H1 (cell line): Measurements from ENCODE around the gene ECD. TPM values are rescaled to one million over a fixed set of nuclear protein-coding genes. Genes with fewer than 3 reads are reported as not detected.

Source experiments
- CTCF ChIA-PET: fragments of 300-600 bp; sonication (Branson Sonifier 250); formaldehyde crosslinking; loops from one replicate; lab custom pipeline; 2021; ENCODE audit not compliant: partially characterized antibody; lab: Charles Lee
- POLR2A ChIA-PET: fragments of 300-600 bp; sonication (Branson Sonifier 250); formaldehyde crosslinking; loops from one replicate; lab custom pipeline; 2021; ENCODE audit warnings: inconsistent platforms; ENCODE audit not compliant: partially characterized antibody; lab: Charles Lee
- DNase-seq, 2 experiments: peaks; one replicate each; pipeline versions ENCODE4 v3.0.0 to v3.0.0-alpha.2; 2010 to 2022; ENCODE audit warnings: low spot score in 2 of 2, low read depth in 1 of 2, mixed read lengths in 1 of 2
- FAIRE-seq: peaks from 2 replicates; lab custom pipeline; 2011; peaks lifted over from hg19 to GRCh38; lab: Jason Lieb, UNC
- H2AFZ ChIP-seq: 2 replicates; pipeline ENCODE4 v1.8.1; 2012; ENCODE audit warnings: low read length, inconsistent platforms
- H2AK5ac ChIP-seq: 2 replicates; pipeline ENCODE4 v1.6.1; 2013; ENCODE audit warnings: low read depth, low read length
- H2BK120ac ChIP-seq: replicated peaks from 2 replicates; pipeline ENCODE3; 2013; ENCODE audit warnings: low read depth, low read length, inconsistent platforms
- H2BK12ac ChIP-seq: 2 replicates; pipeline ENCODE4 v1.6.1; 2013; ENCODE audit warnings: low read depth, low read length
- H2BK15ac ChIP-seq: 2 replicates; pipeline ENCODE4 v1.6.1; 2013; ENCODE audit warnings: low read length
- H2BK20ac ChIP-seq: 2 replicates; pipeline ENCODE4 v1.6.1; 2013; ENCODE audit warnings: low read length
- H2BK5ac ChIP-seq: 2 replicates; pipeline ENCODE4 v1.6.1; 2013; ENCODE audit warnings: low read depth, low read length
- H3K14ac ChIP-seq: 2 replicates; pipeline ENCODE4 v1.6.1; 2013; ENCODE audit warnings: inconsistent platforms; ENCODE audit not compliant: insufficient read length
- H3K18ac ChIP-seq: 2 replicates; pipeline ENCODE4 v1.6.1; 2013; ENCODE audit warnings: low read length; ENCODE audit errors: extremely low read depth
- H3K23ac ChIP-seq: 2 replicates; pipeline ENCODE4 v1.6.1; 2013; ENCODE audit warnings: inconsistent platforms; ENCODE audit not compliant: insufficient read length
- H3K23me2 ChIP-seq: 2 replicates; pipeline ENCODE4 v1.6.1; 2013; ENCODE audit warnings: low read depth, low read length
- H3K27ac ChIP-seq: 2 replicates; pipeline ENCODE4 v1.6.1; 2011; ENCODE audit warnings: low read depth, low read length, inconsistent platforms
- H3K27me3 ChIP-seq, 4 experiments: replicated peaks in 1 of 4; 1 replicate in 1 of 4; 2 replicates in 3 of 4; pipeline versions ENCODE4 v1.6.1 to v1.8.1; 2011 to 2013; ENCODE audit warnings: low read length in 3 of 4, mild to moderate bottlenecking in 3 of 4, inconsistent platforms in 2 of 4, mixed read lengths in 2 of 4, moderate library complexity in 1 of 4; ENCODE audit not compliant: control insufficient read depth in 3 of 4, insufficient read depth in 3 of 4; ENCODE audit errors: extremely low read depth in 1 of 4
- H3K36me3 ChIP-seq, 4 experiments: 2 replicates each; pipeline versions ENCODE4 v1.6.1 to v1.8.1; 2011 to 2013; ENCODE audit warnings: mild to moderate bottlenecking in 4 of 4, low read length in 3 of 4, moderate library complexity in 2 of 4, control low read depth in 1 of 4, inconsistent platforms in 1 of 4; ENCODE audit not compliant: insufficient read depth in 4 of 4, control insufficient read depth in 2 of 4
- H3K4ac ChIP-seq: replicated peaks from 2 replicates; pipeline ENCODE3; 2013; ENCODE audit warnings: low read length, low read depth, mixed read lengths, inconsistent platforms; ENCODE audit not compliant: insufficient read length
- H3K4me1 ChIP-seq, 4 experiments: replicated peaks in 1 of 4; 1 replicate in 1 of 4; 2 replicates in 3 of 4; pipeline versions ENCODE4 v1.6.1 to v1.8.1; 2011 to 2013; ENCODE audit warnings: low read length in 3 of 4, inconsistent platforms in 2 of 4, mixed read lengths in 1 of 4; ENCODE audit not compliant: insufficient read depth in 4 of 4, control insufficient read depth in 3 of 4
- H3K4me2 ChIP-seq, 2 experiments: 2 replicates each; pipeline versions ENCODE4 v1.6.1 to v1.8.1; 2011 to 2013; ENCODE audit warnings: low read depth in 2 of 2, low read length in 2 of 2, control low read depth in 1 of 2, inconsistent platforms in 1 of 2, mild to moderate bottlenecking in 1 of 2; ENCODE audit not compliant: insufficient read depth in 1 of 2
- H3K4me3 ChIP-seq, 4 experiments: fragments of 200-600, 300-600 bp in 1 of 4; sonication (generic), shearing (Covaris generic), sonication (Bioruptor Twin) in 1 of 4; 2 replicates each; pipeline versions ENCODE4 v1.5.1 to v1.8.1; 2011 to 2016; ENCODE audit warnings: low read length in 4 of 4, low read depth in 3 of 4, control low read depth in 2 of 4, inconsistent platforms in 2 of 4, mild to moderate bottlenecking in 2 of 4, mixed read lengths in 1 of 4, moderate library complexity in 1 of 4; ENCODE audit not compliant: insufficient read depth in 2 of 4; ENCODE audit errors: extremely low read depth in 1 of 4
- H3K56ac ChIP-seq: replicated peaks from 2 replicates; pipeline ENCODE3; 2013; ENCODE audit warnings: low read depth, mild to moderate bottlenecking, mixed read lengths, low read length, inconsistent platforms; ENCODE audit not compliant: insufficient read length
- H3K79me1 ChIP-seq: 2 replicates; pipeline ENCODE4 v1.6.1; 2013; ENCODE audit warnings: low read depth, low read length, control low read depth
- H3K79me2 ChIP-seq, 2 experiments: 2 replicates each; pipeline versions ENCODE4 v1.6.1 to v1.8.1; 2012 to 2013; ENCODE audit warnings: low read length in 2 of 2, mild to moderate bottlenecking in 2 of 2, inconsistent platforms in 1 of 2; ENCODE audit not compliant: insufficient read depth in 2 of 2, control insufficient read depth in 1 of 2
- H3K9ac ChIP-seq, 4 experiments: replicated peaks in 1 of 4; 1 replicate in 1 of 4; 2 replicates in 3 of 4; pipeline versions ENCODE4 v1.6.1 to v1.8.1; 2011 to 2013; ENCODE audit warnings: low read depth in 3 of 4, low read length in 3 of 4, control low read depth in 2 of 4, mild to moderate bottlenecking in 2 of 4, moderate library complexity in 2 of 4, inconsistent platforms in 1 of 4; ENCODE audit errors: extremely low read depth in 1 of 4
- H3K9me3 ChIP-seq, 2 experiments: 2 replicates each; pipeline versions ENCODE4 v1.6.1 to v1.8.1; 2012 to 2013; ENCODE audit warnings: mild to moderate bottlenecking in 2 of 2, moderate library complexity in 2 of 2, control low read depth in 1 of 2, inconsistent platforms in 1 of 2, low read depth in 1 of 2, low read length in 1 of 2, mixed read lengths in 1 of 2; ENCODE audit not compliant: insufficient read depth in 2 of 2
- H4K20me1 ChIP-seq, 2 experiments: replicated peaks in 1 of 2; 2 replicates each; pipeline versions ENCODE3 to v1.8.1; 2011 to 2013; ENCODE audit warnings: inconsistent platforms in 2 of 2, low read length in 2 of 2, mild to moderate bottlenecking in 1 of 2; ENCODE audit not compliant: insufficient read depth in 2 of 2, control insufficient read depth in 1 of 2
- H4K5ac ChIP-seq: 2 replicates; pipeline ENCODE4 v1.6.1; 2013; ENCODE audit warnings: low read length, low read depth, mixed read lengths, inconsistent platforms; ENCODE audit not compliant: insufficient read length
- H4K8ac ChIP-seq: 2 replicates; pipeline ENCODE4 v1.8.0; 2013; ENCODE audit warnings: mild to moderate bottlenecking, moderate library complexity, low read length, inconsistent platforms; ENCODE audit not compliant: insufficient read depth; ENCODE audit errors: extremely low read depth
- H4K91ac ChIP-seq: replicated peaks from 2 replicates; pipeline ENCODE3; 2013; ENCODE audit warnings: low read length, mixed read lengths, inconsistent platforms; ENCODE audit not compliant: insufficient read length
- WGBS, 2 experiments: shearing (Covaris generic) in 1 of 2; methylation state at CpG; one replicate each; pipeline versions ENCODE4 v1.1.6 to v1.1.7; 2013 to 2015; ENCODE audit warnings: low lambda C conversion rate in 2 of 2, mixed read lengths in 2 of 2, inconsistent platforms in 1 of 2, low coverage in 1 of 2, missing lambda C conversion rate in 1 of 2; ENCODE audit not compliant: insufficient replicate concordance in 2 of 2, insufficient coverage in 1 of 2, insufficient read length in 1 of 2; ENCODE audit errors: extremely low coverage in 1 of 2, missing lambda C conversion rate in 1 of 2; 5-methylcytosine and 5-hydroxymethylcytosine counted together
- polyA plus RNA-seq, 7 experiments: library from polyadenylated mRNA; depleted of rRNA in 3 of 7; stranded (reverse) in 5 of 7; unstranded in 2 of 7; fragments of >200 nt in 5 of 7; fragments of 200-250 nt in 2 of 7; gene quantifications; 1 replicate in 5 of 7; 2 replicates in 1 of 7; 4 replicates in 1 of 7; pipeline versions ENCODE4 v1.2.1 to v1.2.3, GENCODE V29; 2011 to 2013; ENCODE audit warnings: missing spikeins in 2 of 7, mixed read lengths in 2 of 7
- total RNA-seq: library from RNA; stranded (reverse); fragmentation: NEBNext Ultra II Directional; extraction: Animal tissue kit (Norgen Biotek cat#: 25700); gene quantifications from 2 replicates; pipeline ENCODE4 v1.2.1, GENCODE V29; 2021
- TF ChIP-seq, protein P1 (sequence below): IDR thresholded peaks from 2 replicates; pipeline ENCODE4 v1.6.1; 2012; ENCODE audit warnings: low read length, inconsistent platforms

ECD gene
- total and polyA plus RNA-seq, 2 of the 8 experiments (the other 6 are each of a cell fraction or from before 2014, with no cell fraction given) = 27.1 to 38.0 TPM

DNA sequence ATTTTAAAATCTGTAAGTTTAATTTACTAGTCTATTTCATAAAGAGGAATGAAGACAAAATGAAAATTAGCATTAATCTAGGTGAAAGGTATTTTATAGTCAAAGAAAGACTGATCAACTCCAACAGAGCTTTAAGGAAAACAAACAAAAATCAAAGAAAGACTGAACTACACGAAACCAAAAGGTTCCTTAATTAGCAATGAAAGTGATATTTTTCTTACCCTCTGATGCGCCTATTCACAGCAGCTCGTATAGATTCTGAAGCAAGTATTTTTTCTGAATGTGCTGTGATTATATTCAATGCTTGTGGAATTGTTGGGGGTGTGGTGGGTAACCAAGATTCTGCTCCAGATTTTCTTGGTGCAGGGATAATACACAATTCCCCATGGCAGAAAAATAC lies 11.8 kb downstream of the ECD start:
- no peak overlapping the region for H3K4me3 ChIP-seq
- H3K23me2 ChIP-seq = no peaks in the 10 kb centered on the region
- no peak overlapping the region for H3K14ac ChIP-seq
- no peak overlapping the region for H2BK20ac ChIP-seq
- H3K9ac ChIP-seq = no peak overlapping the region
- H3K4me1 ChIP-seq = no peaks in the 10 kb centered on the region
- no peak overlapping the region for H3K27ac ChIP-seq
- no peaks in the 10 kb centered on the region for H3K27me3 ChIP-seq
- ChIA-PET POLR2A (interaction anchor here (1.0 kb wide), 1 partner anchor 13 kb away, joined by 3 read pairs; no protein-coding TSS in a partner anchor), CTCF (interaction anchor here (0.6 to 0.8 kb wide), 2 partner anchors 12 to 17 kb away, joined by 3 read pairs; partner anchors contain the start of genes ECD and FAM149B1)
- peaks cover 0 to 2% of the 10 kb centered on the region in 2 experiments for H4K20me1 ChIP-seq
- H4K5ac ChIP-seq = no peak overlapping the region
- no peak overlapping the region for H2AFZ ChIP-seq
- no peaks in the 10 kb centered on the region; the same call in 1 of the 2 replicates for H3K79me1 ChIP-seq
- no peak overlapping the region for H2AK5ac ChIP-seq
- peaks cover 0 to 9% of the 10 kb centered on the region in 2 experiments; a peak in 2 of 4 replicates for H3K79me2 ChIP-seq
- no peak overlapping the region for H3K23ac ChIP-seq
- H3K56ac ChIP-seq = no peak overlapping the region
- no peaks in the 10 kb centered on the region for H3K9me3 ChIP-seq
- no peak overlapping the region for H3K4me2 ChIP-seq
- peaks cover 3 to 37% (median 22%) of the 10 kb centered on the region in 4 experiments; a peak in 7 of 8 replicates for H3K36me3 ChIP-seq
- no peak for FAIRE-seq
- H4K91ac ChIP-seq = no peak overlapping the region
- no peak overlapping the region for H2BK15ac ChIP-seq
- no peak overlapping the region for H3K18ac ChIP-seq
- no peak overlapping the region for H2BK12ac ChIP-seq
- 98% methylated on average over 3 of the region's 3 CpGs; no CpG with 5 or more reads in 1 of the 2 experiments for WGBS, 2 experiments
- no peak for DNase-seq
- H3K4ac ChIP-seq = no peak overlapping the region
- no peak overlapping the region for H2BK5ac ChIP-seq
- H4K8ac ChIP-seq = no peak overlapping the region
- H2BK120ac ChIP-seq = no peak overlapping the region
- TF ChIP-seq, protein P1, sequence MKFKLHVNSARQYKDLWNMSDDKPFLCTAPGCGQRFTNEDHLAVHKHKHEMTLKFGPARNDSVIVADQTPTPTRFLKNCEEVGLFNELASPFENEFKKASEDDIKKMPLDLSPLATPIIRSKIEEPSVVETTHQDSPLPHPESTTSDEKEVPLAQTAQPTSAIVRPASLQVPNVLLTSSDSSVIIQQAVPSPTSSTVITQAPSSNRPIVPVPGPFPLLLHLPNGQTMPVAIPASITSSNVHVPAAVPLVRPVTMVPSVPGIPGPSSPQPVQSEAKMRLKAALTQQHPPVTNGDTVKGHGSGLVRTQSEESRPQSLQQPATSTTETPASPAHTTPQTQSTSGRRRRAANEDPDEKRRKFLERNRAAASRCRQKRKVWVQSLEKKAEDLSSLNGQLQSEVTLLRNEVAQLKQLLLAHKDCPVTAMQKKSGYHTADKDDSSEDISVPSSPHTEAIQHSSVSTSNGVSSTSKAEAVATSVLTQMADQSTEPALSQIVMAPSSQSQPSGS = no peak
